Measurements from ENCODE around the gene GSK3A.
A peak's percentile ranks its signal among the peaks of the same experiment; 100 is the strongest.
"Not testable (repeated sequence)": the region's sequence is repeated elsewhere in the genome, so short reads cannot be mapped to it uniquely, and the experiment has no call there.

The GSK3A gene

DNA sequence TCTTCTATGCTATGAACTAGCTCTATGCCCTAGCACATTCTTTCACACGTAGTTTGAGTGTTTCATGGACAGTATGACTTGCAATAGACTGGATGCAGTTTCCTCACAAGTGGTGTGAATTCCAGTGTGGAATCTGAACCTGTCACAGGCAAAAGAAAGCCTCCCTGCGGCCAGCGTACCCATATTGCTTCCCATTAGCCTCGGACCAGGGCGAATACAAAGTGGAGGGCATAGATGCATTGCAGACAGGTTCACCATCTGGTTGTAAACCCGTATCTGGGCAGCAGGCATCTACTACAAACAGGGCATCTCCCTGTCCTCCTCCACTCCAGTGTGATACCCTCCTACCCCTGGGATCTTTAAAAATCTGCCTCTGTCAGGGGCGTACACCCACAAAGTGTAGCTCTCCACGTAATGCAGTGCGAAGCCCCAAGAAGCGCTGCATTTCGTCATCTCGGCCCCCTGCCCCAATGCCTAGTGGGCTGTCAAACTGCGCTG is 25.3 kb upstream of the GSK3A start:
- DNase-seq = no peak

GRCh38 chr19:42266928-42267603 is 24.7 kb upstream of the GSK3A start:
- DNase-seq = not testable (repeated sequence)

DNA sequence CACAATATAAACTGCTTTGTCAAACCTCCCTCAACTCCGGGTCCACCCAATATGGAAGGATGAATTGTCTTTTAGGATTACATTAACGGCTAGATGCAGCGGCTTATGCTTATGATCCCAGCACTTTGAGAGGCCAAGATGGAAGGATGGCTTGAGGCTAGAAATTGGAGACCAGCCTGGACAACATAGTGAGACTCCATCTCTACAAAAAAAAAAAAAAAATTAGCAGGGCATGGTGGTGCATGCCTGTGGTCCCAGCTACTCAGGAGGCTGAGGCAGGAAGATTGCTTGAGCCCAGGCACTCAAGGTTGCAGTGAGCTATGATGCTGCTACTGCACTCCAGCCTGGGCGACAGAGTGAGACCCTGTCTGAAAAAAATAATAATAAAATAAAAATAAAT is 23.7 kb upstream of the GSK3A start:
- DNase-seq = not testable (repeated sequence)

- no peak for DNase-seq
Observed at GRCh38 chr19:42261763-42262162, 19.4 kb upstream of the GSK3A start.

GRCh38 chr19:42257842-42258241 is 15.4 kb upstream of the GSK3A start:
- not testable (repeated sequence) for DNase-seq

DNA sequence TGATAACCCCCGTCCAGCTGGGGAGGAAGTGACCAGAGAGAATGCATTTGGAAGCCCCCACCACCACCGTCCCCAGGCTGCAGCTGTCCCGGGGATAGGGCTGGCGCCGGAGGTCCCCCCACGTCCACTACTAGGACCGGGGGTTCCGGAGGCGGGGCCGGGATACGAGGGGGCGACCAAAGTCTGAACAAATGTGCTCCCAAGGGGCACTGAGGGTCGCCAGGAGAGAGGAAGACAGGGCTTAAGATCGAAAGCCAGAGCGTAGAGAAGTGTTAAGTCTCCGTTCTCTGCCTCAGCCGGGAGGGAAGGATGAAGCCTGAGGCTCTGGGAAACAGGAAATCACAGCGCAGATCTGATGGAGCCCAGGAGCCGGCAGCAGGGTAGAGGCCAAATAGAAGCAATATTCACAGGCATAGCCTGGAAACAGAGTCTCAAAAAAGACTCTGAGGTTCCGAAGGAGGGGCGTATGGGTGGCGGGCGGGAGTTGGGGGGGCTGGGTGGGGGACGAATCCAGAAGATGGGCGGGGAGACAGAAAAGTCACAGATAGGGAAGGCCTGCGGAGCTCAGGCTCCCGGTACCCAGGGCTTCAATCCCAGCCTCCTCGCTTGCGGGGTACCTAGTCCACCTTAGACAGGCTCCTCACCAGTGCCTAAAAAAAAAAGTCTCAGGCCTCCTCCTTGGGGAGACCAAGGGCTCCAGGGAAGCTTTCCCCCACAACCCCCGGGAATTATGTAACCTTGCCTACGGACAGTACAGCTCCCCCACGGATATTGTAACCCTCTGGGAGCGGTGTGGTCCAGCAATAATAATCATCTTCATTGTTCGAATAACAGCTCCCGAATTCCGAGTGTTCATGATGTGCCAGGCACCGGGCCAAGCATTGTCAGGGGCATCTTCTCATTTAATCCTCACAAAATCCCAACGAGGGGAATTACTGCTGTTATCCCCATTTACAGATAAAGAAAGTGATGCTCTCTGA is 13.7 kb upstream of the GSK3A start:
- DNase-seq = no peak

DNA sequence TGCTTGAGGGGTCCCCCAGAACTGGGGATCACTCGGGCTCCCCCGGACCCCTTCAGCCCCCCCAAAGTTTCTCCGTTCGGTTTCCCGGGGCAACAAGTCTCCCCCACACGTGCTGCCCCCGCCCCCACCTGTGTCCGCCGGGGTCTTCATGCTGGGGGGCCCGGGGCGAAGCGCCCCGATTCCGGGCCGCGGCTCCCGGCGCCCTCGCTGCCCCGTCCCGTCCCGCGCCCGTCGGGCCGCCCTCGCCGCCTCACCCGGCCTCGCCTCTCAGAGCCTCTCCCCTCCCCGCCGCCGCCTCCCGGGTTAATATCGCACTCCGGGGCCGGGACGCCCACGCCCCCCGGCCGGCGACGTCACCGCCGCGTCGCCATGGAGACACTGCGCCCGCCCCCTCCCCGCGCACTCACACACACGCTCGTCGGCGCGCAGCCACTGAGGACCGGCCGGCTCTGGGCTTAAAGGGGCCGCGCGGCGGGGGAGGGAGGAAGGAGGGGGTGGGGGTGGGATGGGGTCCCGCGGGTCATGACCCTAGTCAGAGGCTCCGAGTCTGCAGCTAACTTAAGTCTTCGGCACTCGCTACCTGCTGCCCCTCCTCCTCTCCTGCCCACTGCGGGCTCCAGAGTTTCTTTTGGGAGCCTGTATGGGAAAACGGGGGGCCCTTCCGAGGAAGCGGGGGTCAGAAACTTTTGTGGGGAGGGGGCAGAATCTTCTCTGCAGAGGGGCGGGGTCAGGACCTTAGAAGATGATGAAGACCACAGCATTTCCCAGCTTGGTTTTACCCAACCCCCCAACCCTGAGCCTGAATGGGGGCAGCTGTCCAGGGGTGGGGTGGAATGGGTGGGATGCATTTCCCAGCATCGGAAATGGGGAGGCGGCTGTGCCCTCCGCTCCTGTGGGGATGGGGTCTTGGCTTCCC is 12.7 kb upstream of the GSK3A start, which contains the start of gene ERF:
Gene ERF, minus strand, starts transcription at position 279 of the 916 bp plus-strand sequence. Its CDS starts 129 bp downstream, at position 150.
- DNase-seq = peak; percentile 94

GRCh38 chr19:42254089-42254849 is 11.9 kb upstream of the GSK3A start:
- peak; percentile 76 for DNase-seq

DNA sequence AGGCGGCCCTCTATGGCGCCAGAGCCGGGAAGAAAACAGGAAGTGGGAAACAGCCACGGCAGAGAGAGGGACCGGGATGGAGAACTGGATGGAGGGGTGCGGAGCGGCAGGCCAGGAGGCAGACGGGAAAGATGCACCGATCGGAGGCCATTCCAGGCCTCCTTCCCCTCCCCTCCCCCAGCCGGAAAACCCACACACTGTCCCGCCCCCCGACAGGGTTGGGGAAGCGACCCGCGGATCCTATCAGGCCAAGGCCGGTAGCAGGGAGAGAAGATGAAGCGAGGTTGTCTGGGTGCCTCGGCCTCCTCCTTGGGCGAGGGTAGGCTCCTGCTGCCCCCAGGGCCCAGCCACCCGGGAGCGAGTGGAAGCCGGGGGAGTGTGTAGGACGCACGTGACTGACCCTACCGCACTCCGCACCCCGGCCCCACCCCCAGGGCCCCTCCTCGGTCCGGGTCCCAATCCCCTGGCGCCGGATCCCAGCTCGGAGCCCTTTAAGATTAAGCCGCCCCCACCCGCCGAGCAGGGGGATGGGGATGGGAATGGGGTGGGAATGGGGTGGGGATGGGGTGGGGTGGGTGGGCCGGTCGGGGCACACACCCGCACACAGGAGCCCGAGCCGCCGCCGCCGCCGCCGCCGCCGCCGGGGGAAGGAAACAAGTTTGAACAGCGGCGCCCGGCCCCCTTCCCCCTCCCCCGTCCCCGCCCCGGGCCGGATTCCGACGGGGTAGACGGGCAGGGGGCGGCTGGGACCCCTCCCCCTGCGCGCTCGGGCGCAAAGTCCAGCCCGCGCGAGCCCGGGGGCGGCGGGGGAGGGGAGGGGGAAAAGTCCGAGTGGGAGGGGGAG is 11.1 kb upstream of the GSK3A start:
- peak; percentile 55 for DNase-seq

GRCh38 chr19:42252365-42253244 is 10.2 kb upstream of the GSK3A start:
- no peak for DNase-seq

- no peak for DNase-seq
Observed at GRCh38 chr19:42251572-42252358, 9.4 kb upstream of the GSK3A start.

- no peak for DNase-seq
Observed at GRCh38 chr19:42250666-42251531, 8.5 kb upstream of the GSK3A start.

DNA sequence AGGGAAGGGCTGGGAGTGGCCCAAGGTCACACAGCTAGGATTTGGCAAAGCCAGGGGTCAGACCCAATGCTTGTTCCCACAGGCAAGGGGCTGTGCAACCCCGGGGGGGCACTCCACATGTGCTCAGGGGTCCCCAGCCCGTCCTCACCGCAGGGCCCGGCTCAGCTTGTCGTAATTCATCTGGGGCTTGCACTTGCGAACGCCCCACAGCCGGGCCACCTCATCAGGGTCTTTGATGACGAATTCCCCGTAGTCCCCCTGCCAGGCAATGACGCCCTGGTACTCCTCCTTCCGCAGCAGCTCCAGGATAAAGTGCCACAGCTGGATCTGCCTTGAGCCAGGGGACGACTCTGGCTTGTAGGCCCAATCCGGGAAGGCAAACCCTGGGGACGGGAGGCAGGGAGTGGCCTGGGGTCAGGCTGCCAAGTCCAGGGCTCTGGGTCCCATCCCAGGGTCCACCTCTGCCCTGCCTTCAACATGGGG is 7.8 kb upstream of the GSK3A start:
- no peak for DNase-seq

DNA sequence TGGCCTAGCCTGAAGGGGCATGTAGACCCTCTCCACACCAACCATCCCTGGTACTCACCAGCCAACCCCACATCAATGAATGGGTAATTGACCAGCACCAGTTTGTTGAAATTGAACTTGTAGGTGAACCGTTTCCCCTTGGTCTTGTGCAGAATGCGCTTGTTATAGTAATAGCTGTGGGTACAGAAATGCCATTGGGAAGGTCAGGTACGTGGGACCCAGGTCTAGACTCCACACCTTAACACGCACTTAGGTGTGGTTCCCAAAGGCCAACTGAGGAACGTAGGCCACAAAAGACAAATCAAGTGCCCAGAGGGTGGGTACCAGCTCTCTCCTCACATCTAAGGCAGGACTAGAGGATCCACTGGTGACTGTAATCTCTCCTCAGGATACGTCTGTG is 7.4 kb upstream of the GSK3A start:
- no peak for DNase-seq

DNA sequence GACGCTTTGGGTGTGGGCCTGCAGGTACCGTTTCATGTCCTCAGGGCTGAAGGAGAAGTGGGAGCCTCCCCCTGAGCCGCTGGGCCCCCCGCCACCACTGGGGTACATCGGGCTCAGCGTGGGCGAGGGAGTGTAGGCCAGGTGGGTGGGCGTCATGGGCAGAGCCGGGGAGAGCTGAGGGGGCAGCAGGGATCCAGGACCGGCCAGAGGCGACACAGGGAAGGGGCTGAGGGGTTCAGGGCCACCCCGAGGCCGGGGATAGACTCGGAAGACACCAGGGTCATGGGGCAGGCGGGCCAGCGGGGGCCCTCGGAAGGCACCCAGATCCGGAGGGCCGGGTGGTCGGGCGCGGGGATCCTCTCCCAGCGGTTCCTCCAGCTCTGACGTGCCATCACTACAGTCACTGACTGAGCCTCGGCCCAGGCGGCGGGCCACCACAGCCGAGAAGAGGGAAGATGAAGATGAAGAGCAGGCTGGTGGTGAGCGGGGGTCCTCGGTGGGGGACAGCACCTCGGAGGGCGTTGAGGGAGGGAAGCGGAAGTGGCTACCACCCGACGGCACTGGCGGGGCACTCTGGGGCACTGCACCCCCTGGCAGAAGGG is 6.8 kb upstream of the GSK3A start:
- DNase-seq = peak; percentile 19

- peak; percentile 18 for DNase-seq
Observed at GRCh38 chr19:42248270-42249148, 6.1 kb upstream of the GSK3A start.
